CD8-positive, alpha-beta memory T cell (primary cell): ENCODE data around the gene PDE8B. TPM values are rescaled to one million over a fixed set of nuclear protein-coding genes. Genes with fewer than 3 reads are reported as not detected.

Experiments
- CTCF ChIA-PET: fragments of 350-600 bp; sonication (Branson Sonifier 250); formaldehyde crosslinking; loops from one replicate; lab custom pipeline; 2021; ENCODE audit warnings: antibody characterized with exemption; lab: Charles Lee
- POLR2A ChIA-PET: fragments of 350-600 bp; sonication (Branson Sonifier 250); formaldehyde crosslinking; loops from one replicate; lab custom pipeline; 2021; ENCODE audit warnings: antibody characterized with exemption; lab: Charles Lee
- DNase-seq, 5 donors: peaks; one replicate each; pipeline versions ENCODE4 v3.0.0 to v3.0.0-alpha.2; 2020 to 2022; ENCODE audit warnings: mixed read lengths in 1 of 5
- H3K27ac ChIP-seq: one replicate; pipeline ENCODE4 v1.7.0; 2013; ENCODE audit warnings: low read depth, mild to moderate bottlenecking, low read length, moderate library complexity
- H3K27me3 ChIP-seq: 2 replicates; pipeline ENCODE4 v1.7.0; 2013; ENCODE audit warnings: low read length, mild to moderate bottlenecking; ENCODE audit not compliant: insufficient read depth, poor library complexity, severe bottlenecking
- H3K36me3 ChIP-seq: 2 replicates; pipeline ENCODE4 v1.7.0; 2013; ENCODE audit warnings: mild to moderate bottlenecking, low read length, moderate library complexity; ENCODE audit not compliant: insufficient read depth
- H3K4me1 ChIP-seq: 2 replicates; pipeline ENCODE4 v1.7.0; 2013; ENCODE audit warnings: mild to moderate bottlenecking, low read length, moderate library complexity; ENCODE audit not compliant: insufficient read depth
- H3K4me3 ChIP-seq: 2 replicates; pipeline ENCODE4 v1.7.0; 2013; ENCODE audit warnings: mild to moderate bottlenecking, low read length
- H3K9me3 ChIP-seq: 2 replicates; pipeline ENCODE4 v1.7.0; 2013; ENCODE audit warnings: mild to moderate bottlenecking, low read length
- H3K27ac Mint-ChIP-seq, 8 donors: one replicate each; pipeline ENCODE4 v1.8.0; 2020 to 2021; ENCODE audit warnings: mixed read lengths in 8 of 8, mild to moderate bottlenecking in 6 of 8, inconsistent platforms in 3 of 8, moderate library complexity in 3 of 8
- H3K27me3 Mint-ChIP-seq, 2 donors: one replicate each; pipeline ENCODE4 v1.8.0; 2020 to 2021; ENCODE audit warnings: mixed read lengths in 2 of 2, mild to moderate bottlenecking in 1 of 2, moderate library complexity in 1 of 2
- H3K36me3 Mint-ChIP-seq, 3 donors: one replicate each; pipeline ENCODE4 v1.8.0; 2020 to 2021; ENCODE audit warnings: mixed read lengths in 3 of 3, inconsistent platforms in 1 of 3, mild to moderate bottlenecking in 1 of 3
- H3K4me1 Mint-ChIP-seq, 3 donors: one replicate each; pipeline ENCODE4 v1.8.0; 2020 to 2021; ENCODE audit warnings: mixed read lengths in 3 of 3, inconsistent platforms in 1 of 3, mild to moderate bottlenecking in 1 of 3
- H3K4me3 Mint-ChIP-seq, 7 donors: one replicate each; pipeline ENCODE4 v1.8.0; 2020 to 2021; ENCODE audit warnings: mixed read lengths in 7 of 7, mild to moderate bottlenecking in 6 of 7, moderate library complexity in 4 of 7, inconsistent platforms in 2 of 7
- H3K9me3 Mint-ChIP-seq, 5 donors: one replicate each; pipeline ENCODE4 v1.8.0; 2020 to 2022; ENCODE audit warnings: mixed read lengths in 5 of 5, mild to moderate bottlenecking in 3 of 5, moderate library complexity in 2 of 5, inconsistent platforms in 1 of 5
- polyA plus RNA-seq: library from polyadenylated mRNA; unstranded; fragments of 300-500 nt; fragmentation: Illumina TruSeq; gene quantifications from one replicate; pipeline ENCODE4 v1.2.3, GENCODE V29; 2021
- total RNA-seq, 2 experiments: library from RNA; stranded (reverse); gene quantifications; one replicate each; pipeline ENCODE4 v1.2.3, GENCODE V29; 2021

The PDE8B gene
- total and polyA plus RNA-seq, 3 experiments from 2014 or later = 0.07 TPM; not detected in 2

GRCh38 chr5:77316871-77317661 is 106.6 kb downstream of the PDE8B start:
- H3K4me1 ChIP-seq = no peaks in the 10 kb centered on the region
- no peak overlapping the region for H3K4me3 Mint-ChIP-seq
- no peaks in the 10 kb centered on the region for H3K9me3 ChIP-seq
- no peaks in the 10 kb centered on the region for H3K27me3 ChIP-seq
- H3K36me3 ChIP-seq = no peaks in the 10 kb centered on the region
- H3K4me3 ChIP-seq = no peak overlapping the region
- H3K9me3 Mint-ChIP-seq = no peaks in the 10 kb centered on the region
- peaks cover 3 to 8% of the 10 kb centered on the region in 2 donors for H3K27me3 Mint-ChIP-seq
- H3K27ac ChIP-seq = no peak overlapping the region
- ChIA-PET POLR2A (no interaction called here), CTCF (no interaction called here)
- no peak for DNase-seq
- H3K4me1 Mint-ChIP-seq = no peaks in the 10 kb centered on the region
- H3K36me3 Mint-ChIP-seq = no peaks in the 10 kb centered on the region
- H3K27ac Mint-ChIP-seq = no peak overlapping the region

GRCh38 chr5:77318060-77318459 is 107.6 kb downstream of the PDE8B start:
- Histone ChIP-seq H3K27me3 (no peaks in the 10 kb centered on the region), H3K9me3 (no peaks in the 10 kb centered on the region), H3K4me1 (no peaks in the 10 kb centered on the region), H3K36me3 (no peaks in the 10 kb centered on the region), H3K27ac (no peak overlapping the region), H3K4me3 (no peak overlapping the region)
- Mint-ChIP-seq H3K4me3 (no peak overlapping the region), H3K27me3 (peaks cover 3 to 9% of the 10 kb centered on the region in 2 donors), H3K36me3 (no peaks in the 10 kb centered on the region), H3K27ac (no peak overlapping the region), H3K9me3 (no peaks in the 10 kb centered on the region), H3K4me1 (no peaks in the 10 kb centered on the region)
- ChIA-PET POLR2A (no interaction called here), CTCF (no interaction called here)
- DNase-seq = no peak

GRCh38 chr5:77319117-77319804 is 108.8 kb downstream of the PDE8B start:
- peaks cover 3 to 13% of the 10 kb centered on the region in 2 donors for H3K27me3 Mint-ChIP-seq
- Histone ChIP-seq H3K36me3 (no peaks in the 10 kb centered on the region), H3K27me3 (no peaks in the 10 kb centered on the region), H3K4me3 (no peak overlapping the region), H3K4me1 (no peaks in the 10 kb centered on the region), H3K9me3 (no peaks in the 10 kb centered on the region), H3K27ac (no peak overlapping the region)
- H3K4me1 Mint-ChIP-seq = no peaks in the 10 kb centered on the region
- H3K27ac Mint-ChIP-seq = no peak overlapping the region
- POLR2A ChIA-PET = no interaction called here
- no peaks in the 10 kb centered on the region for H3K36me3 Mint-ChIP-seq
- no peak overlapping the region for H3K4me3 Mint-ChIP-seq
- no peaks in the 10 kb centered on the region for H3K9me3 Mint-ChIP-seq
- CTCF ChIA-PET = no interaction called here
- DNase-seq = no peak

- H3K27me3 Mint-ChIP-seq = peaks cover 3 to 13% of the 10 kb centered on the region in 2 donors
- H3K27ac Mint-ChIP-seq = no peak overlapping the region
- ChIA-PET CTCF (no interaction called here), POLR2A (no interaction called here)
- no peaks in the 10 kb centered on the region for H3K9me3 ChIP-seq
- no peaks in the 10 kb centered on the region for H3K36me3 ChIP-seq
- H3K4me3 ChIP-seq = no peak overlapping the region
- no peaks in the 10 kb centered on the region for H3K4me1 ChIP-seq
- no peak for DNase-seq
- no peaks in the 10 kb centered on the region for H3K27me3 ChIP-seq
- H3K27ac ChIP-seq = no peak overlapping the region
- no peaks in the 10 kb centered on the region for H3K4me1 Mint-ChIP-seq
- H3K9me3 Mint-ChIP-seq = no peaks in the 10 kb centered on the region
- H3K36me3 Mint-ChIP-seq = no peaks in the 10 kb centered on the region
- H3K4me3 Mint-ChIP-seq = no peak overlapping the region
These were observed 111.4 kb downstream of the PDE8B start for GRCh38 chr5:77321793-77322394.

GRCh38 chr5:77322406-77322805 is 111.9 kb downstream of the PDE8B start:
- Mint-ChIP-seq H3K27me3 (peaks cover 3 to 13% of the 10 kb centered on the region in 2 donors), H3K4me3 (no peak overlapping the region), H3K36me3 (no peaks in the 10 kb centered on the region), H3K27ac (no peak overlapping the region), H3K9me3 (no peaks in the 10 kb centered on the region), H3K4me1 (no peaks in the 10 kb centered on the region)
- ChIA-PET CTCF (no interaction called here), POLR2A (no interaction called here)
- Histone ChIP-seq H3K4me1 (no peaks in the 10 kb centered on the region), H3K9me3 (no peaks in the 10 kb centered on the region), H3K27me3 (no peaks in the 10 kb centered on the region), H3K36me3 (no peaks in the 10 kb centered on the region), H3K4me3 (no peak overlapping the region), H3K27ac (no peak overlapping the region)
- DNase-seq = no peak

- no peaks in the 10 kb centered on the region for H3K9me3 ChIP-seq
- peaks cover 5% of the 10 kb centered on the region for H3K4me1 ChIP-seq
- DNase-seq = no peak
- Mint-ChIP-seq H3K4me1 (peaks cover 0 to 13% (median 4%) of the 10 kb centered on the region in 3 donors), H3K4me3 (no peak overlapping the region), H3K27me3 (peaks cover 7 to 24% of the 10 kb centered on the region in 2 donors), H3K27ac (no peak overlapping the region), H3K36me3 (no peaks in the 10 kb centered on the region), H3K9me3 (no peaks in the 10 kb centered on the region)
- no peaks in the 10 kb centered on the region for H3K36me3 ChIP-seq
- no peak overlapping the region for H3K27ac ChIP-seq
- ChIA-PET POLR2A (no interaction called here), CTCF (no interaction called here)
- H3K27me3 ChIP-seq = no peaks in the 10 kb centered on the region
- no peak overlapping the region for H3K4me3 ChIP-seq
These were observed 115.6 kb downstream of the PDE8B start for GRCh38 chr5:77325921-77326541.

GRCh38 chr5:77326986-77327734 is 116.7 kb downstream of the PDE8B start:
- ChIA-PET POLR2A (no interaction called here), CTCF (no interaction called here)
- no peak overlapping the region for H3K4me3 Mint-ChIP-seq
- H3K4me3 ChIP-seq = no peak overlapping the region
- H3K9me3 Mint-ChIP-seq = no peaks in the 10 kb centered on the region
- H3K27me3 Mint-ChIP-seq = peaks cover 6 to 25% of the 10 kb centered on the region in 2 donors
- no peak overlapping the region for H3K27ac ChIP-seq
- no peak for DNase-seq
- no peaks in the 10 kb centered on the region for H3K36me3 Mint-ChIP-seq
- no peak overlapping the region for H3K27ac Mint-ChIP-seq
- H3K27me3 ChIP-seq = no peaks in the 10 kb centered on the region
- H3K9me3 ChIP-seq = no peaks in the 10 kb centered on the region
- peaks cover 0 to 13% (median 4%) of the 10 kb centered on the region in 3 donors for H3K4me1 Mint-ChIP-seq
- H3K4me1 ChIP-seq = peaks cover 5% of the 10 kb centered on the region
- H3K36me3 ChIP-seq = no peaks in the 10 kb centered on the region
